GM18861 (cell line): ENCODE measurements around the gene RAB40B.

Experiments
- ATAC-seq: cut with Tn5 transposase; IDR thresholded peaks from one replicate; pipeline ENCODE4 v1.9.1; 2021; ENCODE audit not compliant: unreplicated experiment

Gene RAB40B

DNA sequence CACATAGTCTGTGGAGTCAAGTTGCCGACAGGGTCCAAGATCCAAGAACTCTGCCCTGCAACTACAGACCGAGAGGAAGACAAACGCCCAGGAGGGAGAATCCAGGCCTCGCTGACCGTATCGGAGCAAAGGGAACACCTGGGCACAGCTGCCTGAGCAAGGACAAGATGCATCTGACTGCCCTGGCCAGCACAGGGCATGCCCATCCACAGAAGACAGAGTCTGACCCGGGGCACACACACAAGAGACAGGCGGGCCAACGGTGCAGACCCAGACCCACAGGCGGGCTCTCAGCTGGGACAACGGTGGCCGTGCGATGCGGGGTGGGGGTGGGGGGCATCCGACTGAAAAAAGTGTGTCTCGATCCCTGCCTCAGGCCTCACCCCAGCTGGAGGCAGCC lies 6.2 kb downstream of the RAB40B start:
- no peak for ATAC-seq

- ATAC-seq, result no peak
These were observed 6.8 kb downstream of the RAB40B start for GRCh38 chr17:82691714-82692113.

- ATAC-seq, result no peak
These were observed 7.6 kb downstream of the RAB40B start for GRCh38 chr17:82690786-82691489.

DNA sequence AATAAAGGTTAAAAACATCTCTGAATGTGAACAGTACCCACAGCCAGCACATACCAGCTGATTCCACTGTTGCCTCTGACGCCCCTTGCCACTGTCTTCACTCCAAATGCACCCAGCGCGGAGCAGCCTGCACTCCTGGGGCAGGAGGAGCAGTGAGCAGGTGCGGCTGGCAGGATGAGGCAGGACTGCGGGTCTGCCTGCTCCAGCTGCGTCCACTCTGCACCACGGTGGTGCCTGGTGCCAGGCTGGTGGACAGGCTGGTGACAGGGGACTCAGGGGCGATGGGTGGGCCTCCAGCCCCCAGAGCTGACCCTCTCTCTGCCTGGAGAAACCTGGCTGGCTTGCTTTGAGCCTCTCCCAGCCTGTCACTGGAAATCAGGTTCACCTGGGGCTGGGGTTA lies 9.4 kb downstream of the RAB40B start:
- no peak for ATAC-seq

GRCh38 chr17:82687871-82688270 lies 10.6 kb downstream of the RAB40B start:
- ATAC-seq, result no peak

- ATAC-seq, result no peak
These were observed 11.1 kb downstream of the RAB40B start for GRCh38 chr17:82687375-82687861.

DNA sequence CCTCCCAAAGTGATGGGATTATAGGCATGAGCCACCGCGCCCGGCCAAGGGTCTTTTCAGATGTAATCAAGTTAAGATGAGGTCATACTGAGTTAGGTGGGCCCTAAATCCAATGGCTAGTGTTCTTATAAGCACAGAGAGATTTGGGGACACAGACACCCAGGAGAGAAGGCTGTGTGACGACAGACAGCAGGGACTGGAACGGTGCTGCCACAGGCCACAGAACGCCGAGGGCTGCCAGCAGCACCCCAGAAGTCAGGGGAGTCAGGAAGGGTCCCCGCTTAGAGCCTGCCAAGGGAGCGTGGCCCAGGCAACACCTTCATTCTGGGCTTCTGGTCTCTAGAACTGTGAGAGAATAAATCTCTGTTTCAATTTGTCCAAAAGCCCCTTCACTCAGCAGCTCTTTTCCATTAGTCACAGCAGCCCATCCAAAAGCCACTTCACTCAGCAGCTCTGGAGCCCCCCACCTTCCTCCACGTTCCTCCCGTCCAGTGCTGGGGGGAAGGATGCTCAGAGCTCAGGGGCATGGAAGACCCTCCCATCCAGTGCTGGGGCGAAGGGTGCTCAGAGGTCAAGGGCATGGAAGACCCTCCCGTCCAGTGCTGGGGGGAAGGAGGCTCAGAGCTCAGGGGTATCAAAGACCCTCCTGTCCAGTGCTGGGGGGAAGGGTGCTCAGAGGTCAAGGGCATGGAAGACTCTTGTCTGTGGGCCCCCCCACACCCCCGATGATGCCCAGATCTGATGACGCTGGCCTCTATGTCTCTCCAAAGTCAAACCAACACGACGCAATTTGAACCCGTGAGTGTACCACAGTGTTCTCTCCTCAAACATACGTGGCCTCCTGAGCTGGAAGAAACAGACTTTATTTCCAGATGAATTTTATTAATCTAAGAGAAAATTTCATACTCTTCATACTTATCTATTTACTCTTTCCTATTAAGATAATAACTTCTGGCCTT lies 11.9 kb downstream of the RAB40B start:
- ATAC-seq, result no peak

GRCh38 chr17:82685291-82685690 lies 13.2 kb downstream of the RAB40B start:
- ATAC-seq, result no peak

- ATAC-seq, result no peak
These were observed 14.2 kb downstream of the RAB40B start for GRCh38 chr17:82684228-82684841.

- ATAC-seq, result no peak
These were observed 15.0 kb downstream of the RAB40B start for GRCh38 chr17:82683534-82683933.

DNA sequence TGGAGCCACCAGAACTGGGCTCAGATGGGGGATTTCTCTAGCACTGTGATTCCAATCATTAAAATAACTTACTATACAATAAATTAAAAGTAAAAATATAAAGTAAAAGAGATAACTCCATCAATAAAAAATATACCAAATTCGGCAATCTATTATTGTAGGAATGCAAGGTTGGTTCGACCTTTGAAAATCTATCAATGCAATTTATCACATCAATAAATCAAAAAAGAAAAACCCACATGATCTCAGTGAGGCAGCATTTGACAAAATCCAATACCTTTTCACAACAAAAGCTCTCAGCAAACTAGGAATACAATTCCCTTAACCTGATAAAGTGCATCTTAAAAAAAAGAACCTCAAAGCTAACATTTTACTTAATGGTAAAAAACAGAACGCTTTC lies 17.0 kb downstream of the RAB40B start:
- no peak for ATAC-seq

DNA sequence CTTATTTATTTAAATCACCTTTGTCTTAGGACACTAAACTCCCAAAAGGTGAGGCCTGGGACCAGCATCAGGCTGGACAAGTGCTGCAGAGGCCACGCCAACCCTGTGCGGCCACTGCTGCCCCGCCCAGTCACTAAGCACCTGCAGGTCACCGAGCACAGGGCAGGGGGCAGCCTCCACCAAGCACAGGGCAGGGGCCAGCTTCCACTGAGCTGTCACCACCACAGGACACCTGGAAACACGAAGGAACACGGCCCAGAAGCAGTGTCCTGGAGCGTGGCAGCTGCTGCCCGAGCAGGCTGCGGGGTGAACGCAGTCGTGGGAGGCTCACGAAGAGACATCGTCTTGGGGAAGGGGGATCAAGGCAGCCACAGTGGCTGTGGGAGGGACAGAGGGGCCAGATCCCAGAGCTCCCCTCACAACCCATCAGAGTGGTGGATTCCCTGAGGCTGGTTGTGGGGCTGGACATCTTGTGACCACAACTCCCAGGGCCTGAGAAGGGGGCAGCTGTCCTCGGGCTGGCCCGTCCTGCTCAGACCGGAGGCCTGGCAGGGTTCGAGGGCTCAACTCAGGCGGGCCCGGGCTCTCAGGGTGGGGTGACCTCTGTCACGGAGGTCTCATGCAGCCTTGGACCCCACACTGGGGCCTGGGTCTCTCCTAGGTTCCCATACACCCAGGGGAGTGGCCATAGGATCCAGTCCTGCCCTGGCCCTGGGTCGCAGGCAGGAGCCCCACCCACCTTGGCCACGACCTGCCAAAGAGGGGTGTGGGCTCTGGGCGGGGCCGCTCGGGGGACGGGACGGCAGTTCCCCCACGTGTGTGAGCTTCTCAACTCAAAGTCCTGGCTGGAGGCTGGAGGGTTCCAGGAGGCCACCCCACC lies 18.7 kb downstream of the RAB40B start:
- ATAC-seq, result no peak

- no peak for ATAC-seq
These were observed 20.1 kb downstream of the RAB40B start for GRCh38 chr17:82678265-82678891.

DNA sequence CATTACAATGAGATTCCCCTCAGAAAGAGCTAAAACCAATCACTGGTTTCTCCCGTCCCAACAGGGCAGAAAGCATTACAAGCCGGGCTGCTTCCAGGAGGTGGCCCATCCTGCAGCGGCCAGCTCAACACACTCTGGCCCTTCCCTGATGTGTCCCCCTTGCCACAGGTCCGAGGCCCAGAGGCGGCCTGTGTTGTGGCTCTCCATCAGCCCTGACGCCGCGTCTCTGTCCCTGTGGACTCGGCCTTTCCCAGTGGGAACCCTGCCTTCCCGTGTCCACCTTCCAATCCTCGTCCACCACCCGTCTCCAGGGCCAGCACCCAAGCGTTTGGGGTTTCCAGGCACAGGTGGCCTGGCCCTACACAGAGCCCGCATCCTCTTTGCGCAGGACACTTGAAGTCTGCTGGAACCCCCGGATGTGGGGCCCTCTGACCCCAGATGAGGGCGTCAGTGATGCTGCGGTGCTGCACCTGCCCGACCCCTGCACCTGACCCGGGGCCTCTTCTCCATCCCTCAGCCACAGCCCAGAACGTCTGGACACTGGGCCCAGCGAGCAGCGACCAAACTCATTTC lies 21.1 kb downstream of the RAB40B start:
- ATAC-seq, result no peak

DNA sequence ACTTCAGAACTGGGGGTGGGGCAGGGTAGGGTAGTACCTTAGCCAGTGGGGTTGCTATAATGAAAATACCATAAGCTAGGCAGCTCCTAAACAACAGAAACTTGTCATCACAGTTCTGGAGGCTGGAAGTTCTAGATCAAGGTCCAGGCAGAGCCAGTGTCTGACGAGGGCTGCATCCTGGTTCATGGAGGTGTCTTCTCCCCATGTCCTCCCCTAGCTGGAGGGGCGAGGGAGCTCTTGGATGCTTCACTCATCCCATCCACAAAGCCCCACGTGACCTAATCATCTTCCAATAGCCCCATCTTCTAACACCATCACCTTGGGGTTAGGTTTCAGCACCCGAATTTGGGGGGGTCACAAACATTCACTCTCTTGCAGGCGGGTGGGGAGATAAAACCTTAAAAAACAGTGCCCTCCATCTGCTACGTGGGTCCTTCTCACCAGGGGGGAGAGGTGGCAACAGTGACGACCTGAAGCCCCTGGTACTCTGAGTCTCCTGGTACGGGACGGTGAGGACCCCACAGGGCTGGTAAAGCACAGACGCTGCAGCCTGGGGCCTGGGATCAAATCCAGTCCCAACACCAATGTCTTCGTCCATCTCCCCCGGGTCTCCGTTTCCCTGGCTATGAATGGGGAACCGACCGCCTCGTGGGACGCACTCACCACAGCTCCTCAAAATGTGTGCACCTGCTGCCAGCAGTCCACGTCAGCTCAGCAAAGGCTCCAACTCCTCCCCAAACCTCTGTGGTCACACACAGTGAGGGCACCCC lies 22.8 kb downstream of the RAB40B start:
- no peak for ATAC-seq

GRCh38 chr17:82674656-82675475 lies 23.6 kb downstream of the RAB40B start:
- no peak for ATAC-seq

- ATAC-seq, result no peak
These were observed 27.6 kb downstream of the RAB40B start for GRCh38 chr17:82670661-82671450.
